Measurements from ENCODE around the gene ANAPC13. TPM values are rescaled to one million over a fixed set of nuclear protein-coding genes. Genes with fewer than 3 reads are reported as not detected.

ANAPC13 gene
- total and polyA plus RNA-seq, 10 of the 15 experiments (the other 5 are each of a cell fraction or from before 2014, with no cell fraction given), result 34.9 to 139 (median 83.0) TPM

- ChIA-PET RAD21 (ENCODE audit: unreplicated experiment) (interaction anchor here (1.2 kb wide), 1 partner anchor 268 kb away, joined by 4 read pairs; no protein-coding TSS in a partner anchor), CTCF (interaction anchor here (0.6 to 3.1 kb wide), 11 partner anchors 9 to 894 kb away, joined by 3 to 15 read pairs (median 5); no protein-coding TSS in a partner anchor), POLR2A (interaction anchor here (0.5 kb wide), 1 partner anchor 21 kb away, joined by 4 read pairs; no protein-coding TSS in a partner anchor), SMC1A (ENCODE audit: uncharacterized antibody, unreplicated experiment) (interaction anchor here (1.0 kb wide), 1 partner anchor 11 kb away, joined by 3 read pairs; no protein-coding TSS in a partner anchor)
- no peaks in the 10 kb centered on the region for H3K27me3 ChIP-seq (replicated peaks in 1 of 2; ENCODE audit: control insufficient read depth in 2 of 2, insufficient read depth in 2 of 2, low read length in 1 of 2)
- no peaks in the 10 kb centered on the region for H3K4me1 ChIP-seq (ENCODE audit: control insufficient read depth, insufficient read depth, low read length)
- H3K4me2 ChIP-seq (ENCODE audit: control insufficient read depth, insufficient read depth), result no peak overlapping the region
- H3K79me2 ChIP-seq (ENCODE audit: control insufficient read depth, insufficient read depth, low read length), result peaks cover 24% of the 10 kb centered on the region
- no peak overlapping the region for H2AFZ ChIP-seq (ENCODE audit: control insufficient read depth, low read depth, low read length)
- H3K27ac ChIP-seq (ENCODE audit: control insufficient read depth, insufficient read depth), result no peak overlapping the region
- H3K9me3 ChIP-seq (replicated peaks; ENCODE audit: control insufficient read depth, insufficient read depth, low read length), result no peaks in the 10 kb centered on the region
- TF ChIP-seq BMI1 (IDR thresholded peaks at IDR 0.05; ENCODE audit: borderline replicate concordance) (no peak), STAT3 (IDR thresholded peaks at IDR 0.05; ENCODE audit: low read depth, low read length) (no peak), DPF2 (IDR thresholded peaks at IDR 0.05) (no peak), NKRF (conservative IDR thresholded peaks at IDR 0.05) (no peak), ZBTB33 (IDR thresholded peaks at IDR 0.05) (no peak), RCOR1 (conservative IDR thresholded peaks at IDR 0.05; ENCODE audit: low read depth, low read length) (no peak), CREB1 (IDR thresholded peaks at IDR 0.05; ENCODE audit: low read depth) (no peak), BRCA1 (IDR thresholded peaks at IDR 0.05; ENCODE audit: low read depth, low read length) (no peak), TCF3 (IDR thresholded peaks at IDR 0.05; ENCODE audit: borderline replicate concordance, insufficient read depth, low read depth, low read length) (no peak), KDM1A (IDR thresholded peaks at IDR 0.05; ENCODE audit: borderline replicate concordance) (no peak), RAD21 (IDR thresholded peaks at IDR 0.05; ENCODE audit: insufficient read depth, low read depth, low read length) (no peak), SUPT20H (IDR thresholded peaks at IDR 0.05; ENCODE audit: borderline replicate concordance, control insufficient read depth, low read depth, low read length) (no peak), LARP7 (IDR thresholded peaks at IDR 0.05) (no peak), TAF1 (IDR thresholded peaks at IDR 0.05; ENCODE audit: borderline replicate concordance, low read depth, low read length) (no peak), RELB (IDR thresholded peaks at IDR 0.05; ENCODE audit: low read depth) (no peak), POLR2AphosphoS5 (IDR thresholded peaks at IDR 0.05; ENCODE audit: low read length) (no peak), NBN (IDR thresholded peaks at IDR 0.05) (no peak), MAX (IDR thresholded peaks at IDR 0.05; ENCODE audit: low read depth, low read length) (no peak), BACH1 (IDR thresholded peaks at IDR 0.05; ENCODE audit: borderline replicate concordance) (no peak)
- no TSS peak for BruUV-seq (replicated peaks)
- FAIRE-seq, result no peak
- in situ Hi-C loops (cut with MboI), result loop anchor here (5.0 to 25.0 kb wide), 3 partner anchors 273 to 1018 kb away; partner anchors contain the start of gene TOPBP1
- no peak for ATAC-seq
- no peak overlapping the region for H3K9ac ChIP-seq (ENCODE audit: control insufficient read depth, insufficient read depth, low read length)
- intact Hi-C loops (cut with micrococcal nuclease; ENCODE audit: unreplicated experiment), result no loop called here
- H4K20me1 ChIP-seq (ENCODE audit: control insufficient read depth, insufficient read depth), result no peaks in the 10 kb centered on the region
- peaks cover 6 to 34% of the 10 kb centered on the region in 2 experiments for H3K36me3 ChIP-seq (ENCODE audit: control insufficient read depth in 2 of 2, insufficient read depth in 2 of 2, low read length in 1 of 2)
- no peak for DNase-seq (ENCODE audit: low read depth, low spot score)
- H3K4me3 ChIP-seq, result no peak overlapping the region
- WGBS (ENCODE audit: insufficient coverage, insufficient replicate concordance, low lambda C conversion rate, missing lambda C conversion rate), result 96% methylated on average over 3 of the region's 3 CpGs
Measured at GRCh38 chr3:134480546-134480945, 5.2 kb downstream of the ANAPC13 start.
